GM19328 (cell line): ENCODE results near the gene OR4A15.

Experiments used
- ATAC-seq: cut with Tn5 transposase; IDR thresholded peaks from one replicate; pipeline ENCODE4 v1.9.1; 2021; ENCODE audit warnings: mild to moderate bottlenecking, moderate library complexity; ENCODE audit not compliant: unreplicated experiment

The OR4A15 gene

GRCh38 chr11:55367674-55368073 lies at the start of gene OR4A15:
Gene OR4A15, plus strand, starts transcription at chr11:55367974. Its CDS starts 0 bp downstream, at chr11:55367974.
- ATAC-seq: no peak

- no peak for ATAC-seq
Measured at GRCh38 chr11:55324500-55324899, 43.3 kb upstream of the OR4A15 start.

GRCh38 chr11:55342901-55343300 lies 24.9 kb upstream of the OR4A15 start, which contains the start of gene OR4A16:
Gene OR4A16, plus strand, starts transcription at chr11:55343201. Its CDS starts 0 bp downstream, at chr11:55343201.
- ATAC-seq: no peak

- ATAC-seq: no peak
Measured at GRCh38 chr11:55345306-55345705, 22.5 kb upstream of the OR4A15 start.

GRCh38 chr11:55349032-55349431 lies 18.7 kb upstream of the OR4A15 start:
- no peak for ATAC-seq

GRCh38 chr11:55357560-55358184 lies 10.1 kb upstream of the OR4A15 start:
- no peak for ATAC-seq

GRCh38 chr11:55401011-55401410 lies 33.2 kb downstream of the OR4A15 start:
- ATAC-seq: no peak
